HG02885 (cell line): ENCODE results near the gene GPC2.
"Not testable (repeated sequence)": the region's sequence is repeated elsewhere in the genome, so short reads cannot be mapped to it uniquely, and the experiment has no call there.

Source experiments
- ATAC-seq: cut with Tn5 transposase; IDR thresholded peaks from one replicate; pipeline ENCODE4 v1.9.1; 2021; ENCODE audit warnings: mild to moderate bottlenecking; ENCODE audit not compliant: unreplicated experiment, poor library complexity

The GPC2 gene

DNA sequence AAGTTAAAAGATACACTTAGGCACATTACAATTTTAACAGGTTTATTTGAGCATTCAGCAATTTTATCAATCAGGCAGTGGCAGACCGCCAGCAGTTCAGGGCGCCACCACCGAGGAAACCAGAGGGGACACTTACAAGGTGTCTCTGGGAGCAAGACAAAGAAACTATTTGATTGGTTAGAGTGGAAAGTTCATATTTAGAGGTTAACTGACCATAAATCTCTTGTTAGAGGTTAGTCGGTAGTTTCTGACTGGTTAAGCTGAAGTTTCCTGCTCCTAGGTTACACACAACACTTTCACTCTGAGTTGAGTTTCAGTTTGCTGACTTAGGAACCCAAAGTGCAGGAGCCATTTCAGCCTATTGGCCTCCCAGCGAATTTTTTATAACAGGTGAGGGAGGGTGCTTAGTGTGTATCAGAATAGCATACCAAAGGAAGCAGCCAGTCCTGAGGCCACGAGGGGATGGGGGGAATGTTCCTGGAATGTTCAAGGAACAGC, 31.8 kb upstream of the GPC2 start:
- ATAC-seq = peak; percentile 71

DNA sequence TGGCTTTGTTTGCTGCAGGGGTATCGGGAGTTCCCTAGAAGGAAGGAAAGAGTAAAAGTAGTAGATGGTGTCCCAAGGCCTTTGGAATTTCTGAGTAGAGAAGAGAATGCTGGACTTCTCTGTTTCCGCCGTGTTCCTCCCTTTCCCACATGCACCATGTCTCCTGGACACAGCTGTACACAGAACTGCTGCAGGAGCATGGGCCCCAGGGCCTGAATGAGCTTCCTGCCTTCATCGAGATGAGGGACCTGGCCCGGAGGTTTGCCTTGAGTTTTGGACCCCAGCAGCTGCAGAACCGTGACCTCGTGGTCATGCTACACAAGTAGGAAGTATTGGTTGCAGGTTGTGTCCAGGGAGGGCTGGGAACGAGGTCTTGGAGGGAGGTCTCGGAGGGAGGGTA, 27.3 kb upstream of the GPC2 start:
- no peak for ATAC-seq

DNA sequence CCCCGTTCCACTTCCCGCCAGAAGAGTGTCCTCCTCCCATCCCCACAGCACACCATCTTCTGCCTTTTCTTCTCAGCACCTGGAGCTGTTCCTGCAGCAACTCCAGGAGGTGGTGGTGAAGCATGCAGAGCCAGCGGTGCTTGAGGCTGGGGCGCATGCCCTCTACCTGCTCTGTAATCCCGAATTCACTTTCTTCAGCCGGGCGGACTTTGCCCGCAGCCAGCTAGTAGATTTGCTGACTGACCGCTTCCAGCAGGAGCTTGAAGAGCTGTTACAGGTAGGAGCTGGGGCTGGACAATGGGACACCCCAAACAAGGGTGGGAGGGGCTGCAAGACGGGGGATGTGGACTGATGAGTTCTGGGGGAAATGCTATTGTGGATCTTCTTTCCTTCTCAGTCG, 23.5 kb upstream of the GPC2 start:
- ATAC-seq = no peak

DNA sequence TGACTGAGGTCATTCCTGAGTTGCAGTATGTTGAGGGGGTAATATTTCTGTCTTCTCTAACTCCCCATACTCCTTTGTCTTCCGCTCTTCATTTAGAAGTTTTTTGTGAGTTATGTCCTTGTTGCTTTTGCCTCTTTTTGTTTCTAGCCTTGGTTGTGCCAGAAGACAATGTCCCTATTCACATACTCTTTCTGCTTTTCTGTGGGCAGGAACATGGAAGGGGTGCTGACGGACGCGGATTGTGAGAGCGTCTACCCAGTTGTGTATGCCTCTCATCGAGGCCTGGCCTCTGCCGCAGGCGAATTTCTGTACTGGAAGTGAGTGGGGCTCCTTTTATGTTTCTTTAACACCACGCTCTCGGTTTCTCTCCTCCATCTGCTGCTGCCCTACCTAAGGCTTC, 21.1 kb upstream of the GPC2 start:
- ATAC-seq = no peak

DNA sequence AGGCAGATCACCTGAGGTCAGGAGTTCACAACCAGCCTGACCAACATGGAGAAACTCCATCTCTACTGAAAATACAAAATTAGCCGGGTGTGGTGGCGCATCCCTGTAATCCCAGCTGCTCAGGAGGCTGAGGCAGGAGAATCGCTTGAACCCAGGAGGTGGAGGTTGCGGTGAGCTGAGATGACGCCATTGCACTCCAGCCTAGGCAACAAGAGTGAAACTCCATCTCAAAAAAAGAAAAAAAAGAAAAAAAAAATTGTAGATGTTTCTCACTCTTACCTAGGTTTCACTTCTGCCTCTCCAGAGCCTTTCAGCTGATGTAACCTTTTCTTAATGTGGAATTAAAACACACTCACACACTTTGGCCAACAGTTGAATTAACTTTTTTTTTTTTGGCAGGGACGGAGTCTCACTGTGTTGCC, 18.7 kb upstream of the GPC2 start:
- ATAC-seq = not testable (repeated sequence)

DNA sequence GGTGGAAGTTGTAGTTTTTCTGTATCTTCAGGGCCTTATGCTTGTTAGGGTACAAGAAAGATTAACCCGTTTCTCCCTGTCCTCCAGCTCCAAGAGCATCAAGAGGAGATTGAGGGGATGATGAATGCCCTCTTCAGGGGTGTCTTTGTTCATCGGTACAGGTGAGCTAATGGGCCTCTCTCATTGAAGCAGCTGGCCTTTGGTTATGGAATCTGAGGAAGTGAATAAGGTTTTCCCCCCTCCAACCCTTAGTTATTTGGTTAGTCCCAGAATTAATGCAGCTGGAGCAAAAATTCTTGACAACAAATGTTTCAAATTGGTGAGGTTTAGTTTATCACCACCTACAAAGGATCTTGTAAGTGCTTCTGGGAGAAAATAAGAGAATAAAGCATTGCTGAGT, 18.0 kb upstream of the GPC2 start:
- ATAC-seq = no peak

DNA sequence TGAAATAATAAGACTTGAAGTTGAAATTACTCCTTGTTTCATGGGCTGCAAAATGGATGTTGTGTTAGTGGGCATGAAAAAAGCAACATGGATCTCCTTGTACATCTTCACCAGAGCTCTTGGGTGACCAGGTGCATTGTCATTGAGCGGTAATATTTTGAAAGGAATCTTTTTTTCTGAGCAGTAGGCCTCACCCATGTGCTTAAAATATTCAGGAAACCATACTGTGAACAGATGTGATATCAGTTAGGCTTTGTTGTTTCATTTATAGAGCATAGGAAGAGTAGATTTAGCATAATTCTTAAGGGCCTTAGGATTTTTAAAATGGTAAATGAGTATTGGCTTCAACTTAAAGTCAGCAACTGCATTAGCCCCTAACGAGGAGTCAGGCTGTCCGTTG, 15.8 kb upstream of the GPC2 start:
- ATAC-seq = no peak

DNA sequence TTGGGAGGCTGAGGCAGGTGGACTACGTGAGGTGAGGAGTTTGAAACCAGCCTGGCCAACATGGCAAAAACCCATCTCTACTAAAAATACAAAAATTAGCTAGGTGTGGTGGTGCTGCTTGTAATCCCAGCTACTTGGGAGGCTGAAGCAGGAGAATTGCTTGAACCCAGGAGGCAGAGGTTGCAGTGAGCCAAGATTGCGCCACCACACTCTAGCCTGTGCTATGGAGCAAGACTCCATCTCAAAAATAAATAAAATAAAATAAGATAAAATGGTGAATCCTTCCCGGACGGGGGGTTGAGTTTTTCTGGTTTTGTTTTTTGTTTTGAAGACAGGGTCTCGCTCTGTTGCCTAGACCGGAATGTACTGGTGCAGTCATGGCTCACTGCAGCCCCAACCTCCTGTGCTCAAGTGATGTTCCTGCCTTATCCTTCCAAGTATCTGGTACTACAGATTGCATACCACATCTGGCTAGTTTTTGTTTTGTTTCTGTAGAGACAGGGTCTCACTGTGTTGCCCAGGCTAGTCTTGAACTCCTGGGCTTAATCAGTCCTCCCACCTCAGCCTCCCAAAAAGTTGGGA, 15.2 kb upstream of the GPC2 start:
- not testable (repeated sequence) for ATAC-seq

DNA sequence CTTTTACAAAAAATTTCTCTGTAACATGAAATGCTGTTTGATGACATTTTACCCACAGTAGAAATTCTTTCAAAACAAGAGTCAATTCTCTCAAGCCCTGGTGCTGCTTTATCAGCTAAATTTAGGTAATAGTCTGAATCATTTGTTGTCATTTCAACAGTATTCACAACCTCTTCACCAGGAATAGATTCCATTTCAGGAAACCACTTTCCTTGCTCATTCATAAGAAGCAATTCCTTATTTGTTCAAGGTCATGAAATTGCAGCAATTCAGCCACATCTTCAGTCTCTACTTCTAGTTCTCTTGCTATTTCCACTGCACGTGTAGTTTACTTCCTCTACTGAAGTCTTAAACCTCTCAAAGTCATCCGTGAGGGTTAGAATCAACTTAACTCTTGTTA, 14.6 kb upstream of the GPC2 start:
- no peak for ATAC-seq

DNA sequence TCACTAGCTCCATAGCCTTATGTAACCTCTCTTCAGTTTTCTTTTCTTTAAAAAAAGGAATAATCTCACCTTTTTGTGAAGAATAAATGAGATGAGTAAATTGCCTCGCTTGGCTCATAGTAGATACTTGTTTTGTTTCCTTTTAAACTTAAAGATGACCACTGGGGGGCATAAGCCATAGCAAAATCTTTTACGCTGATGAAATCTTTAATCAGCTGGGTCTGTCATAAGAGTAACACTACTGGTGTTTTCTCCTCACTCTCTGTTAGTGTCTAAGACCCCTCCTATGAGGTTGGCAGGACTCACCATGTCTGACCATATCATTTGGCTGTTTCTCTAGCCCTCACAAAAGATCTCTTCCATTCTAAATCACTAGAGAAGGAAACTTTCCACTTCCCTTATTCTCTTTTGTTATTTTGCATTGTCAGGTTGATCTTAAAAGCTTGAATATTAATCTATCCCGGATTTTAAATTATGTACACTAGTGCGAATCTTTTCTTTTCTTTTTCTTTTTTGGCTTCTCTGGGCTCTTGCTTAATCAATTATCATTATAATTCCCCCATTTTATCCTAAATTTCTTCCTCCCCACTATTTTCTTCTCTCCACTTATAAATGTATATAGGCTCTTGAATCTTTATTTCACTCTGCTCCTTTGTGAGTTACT, 13.0 kb upstream of the GPC2 start:
- ATAC-seq = peak; percentile 43

DNA sequence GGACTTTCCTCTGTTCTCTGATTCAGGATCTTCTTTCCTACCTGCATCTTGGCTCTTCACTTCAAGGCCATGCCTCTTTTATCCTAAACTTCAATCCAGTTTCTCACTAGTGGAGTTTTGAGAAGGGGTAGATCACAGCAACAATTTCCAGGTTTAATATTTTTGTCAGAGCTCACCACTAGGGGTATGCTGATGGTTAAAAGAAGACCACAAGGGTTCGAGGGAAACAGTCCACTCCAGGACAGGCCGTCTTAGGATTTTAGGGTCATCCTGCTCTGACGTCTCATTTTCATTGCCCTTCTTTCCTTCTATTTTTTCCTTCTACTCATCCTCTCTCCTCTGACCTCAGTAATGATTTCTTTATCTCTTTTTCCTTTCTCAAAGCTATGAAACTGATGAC, 11.9 kb upstream of the GPC2 start:
- ATAC-seq = no peak

DNA sequence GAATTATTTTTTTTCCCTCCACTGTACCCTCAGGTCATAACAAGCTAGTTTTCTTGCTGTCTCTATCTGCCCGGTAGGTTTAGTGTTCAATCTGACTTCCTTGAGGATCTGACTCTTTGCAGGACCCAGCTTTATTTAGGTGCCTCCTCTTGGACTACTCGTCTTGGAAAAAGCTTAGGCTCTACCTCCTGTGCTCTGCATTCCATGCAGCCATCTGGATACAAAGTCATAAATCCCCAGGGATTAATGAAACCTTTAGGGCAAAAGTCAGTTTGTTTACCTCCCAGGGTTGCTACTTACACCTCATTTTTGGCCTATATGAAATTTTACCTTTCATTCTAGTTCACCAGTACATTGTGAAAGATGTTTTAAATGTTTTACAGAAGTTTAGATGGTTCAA, 8.5 kb upstream of the GPC2 start:
- ATAC-seq = no peak

DNA sequence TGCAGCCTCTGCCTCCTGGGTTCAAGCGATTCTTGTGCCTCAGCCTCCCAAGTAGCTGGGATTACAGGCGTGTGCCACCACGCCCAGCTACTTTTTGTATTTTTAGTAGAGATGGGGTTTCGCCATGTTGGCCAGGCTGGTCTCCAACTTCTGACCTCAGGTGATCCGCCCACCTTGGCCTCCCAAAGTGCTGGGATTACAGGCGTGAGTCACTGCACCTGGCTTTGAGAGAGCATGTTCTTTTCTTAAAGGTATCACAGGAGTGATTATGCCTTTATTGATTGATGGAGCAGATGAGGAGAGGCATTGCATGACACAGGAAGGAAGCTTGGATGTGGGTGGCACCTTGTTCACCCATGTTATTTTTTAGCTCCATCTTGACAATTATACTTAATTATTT, 5.9 kb upstream of the GPC2 start:
- not testable (repeated sequence) for ATAC-seq

DNA sequence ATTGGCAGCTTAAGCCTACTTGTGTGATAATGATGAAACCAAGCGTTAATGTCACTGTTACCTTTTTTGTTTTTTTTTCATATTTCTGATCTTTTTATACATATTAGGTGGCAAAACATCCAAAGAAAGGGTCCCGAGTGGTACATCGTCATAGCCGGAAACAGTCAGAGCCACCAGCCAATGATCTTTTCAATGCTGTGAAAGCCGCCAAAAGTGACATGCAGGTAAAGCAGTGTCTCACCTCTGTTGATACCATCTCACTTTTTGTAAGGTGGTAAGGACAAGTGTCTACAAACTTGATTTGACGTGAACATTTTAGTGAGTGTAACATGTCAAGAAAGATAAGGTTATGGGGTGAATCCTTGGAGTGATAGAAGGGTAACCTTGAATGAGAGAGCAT, 5.4 kb upstream of the GPC2 start:
- not testable (repeated sequence) for ATAC-seq

DNA sequence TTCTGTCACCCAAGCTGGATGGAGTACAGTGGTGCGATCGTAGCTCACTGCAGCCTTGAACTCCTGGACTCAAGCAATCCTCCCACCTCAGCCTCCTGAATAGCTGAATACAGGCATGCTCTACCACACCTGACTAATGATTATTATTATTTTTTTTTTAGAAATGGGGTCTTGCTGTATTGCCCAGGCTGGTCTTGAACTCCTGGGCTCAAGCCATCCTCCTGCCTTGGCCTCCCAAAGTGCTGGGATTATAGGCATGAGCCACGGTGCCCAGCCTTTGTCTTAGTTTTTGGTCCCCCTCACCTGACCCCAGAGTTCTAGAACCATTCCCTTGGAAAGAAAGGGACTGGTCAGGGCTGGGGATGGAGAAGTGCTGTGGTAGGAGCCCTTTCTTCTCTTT, 2.9 kb upstream of the GPC2 start:
- not testable (repeated sequence) for ATAC-seq

DNA sequence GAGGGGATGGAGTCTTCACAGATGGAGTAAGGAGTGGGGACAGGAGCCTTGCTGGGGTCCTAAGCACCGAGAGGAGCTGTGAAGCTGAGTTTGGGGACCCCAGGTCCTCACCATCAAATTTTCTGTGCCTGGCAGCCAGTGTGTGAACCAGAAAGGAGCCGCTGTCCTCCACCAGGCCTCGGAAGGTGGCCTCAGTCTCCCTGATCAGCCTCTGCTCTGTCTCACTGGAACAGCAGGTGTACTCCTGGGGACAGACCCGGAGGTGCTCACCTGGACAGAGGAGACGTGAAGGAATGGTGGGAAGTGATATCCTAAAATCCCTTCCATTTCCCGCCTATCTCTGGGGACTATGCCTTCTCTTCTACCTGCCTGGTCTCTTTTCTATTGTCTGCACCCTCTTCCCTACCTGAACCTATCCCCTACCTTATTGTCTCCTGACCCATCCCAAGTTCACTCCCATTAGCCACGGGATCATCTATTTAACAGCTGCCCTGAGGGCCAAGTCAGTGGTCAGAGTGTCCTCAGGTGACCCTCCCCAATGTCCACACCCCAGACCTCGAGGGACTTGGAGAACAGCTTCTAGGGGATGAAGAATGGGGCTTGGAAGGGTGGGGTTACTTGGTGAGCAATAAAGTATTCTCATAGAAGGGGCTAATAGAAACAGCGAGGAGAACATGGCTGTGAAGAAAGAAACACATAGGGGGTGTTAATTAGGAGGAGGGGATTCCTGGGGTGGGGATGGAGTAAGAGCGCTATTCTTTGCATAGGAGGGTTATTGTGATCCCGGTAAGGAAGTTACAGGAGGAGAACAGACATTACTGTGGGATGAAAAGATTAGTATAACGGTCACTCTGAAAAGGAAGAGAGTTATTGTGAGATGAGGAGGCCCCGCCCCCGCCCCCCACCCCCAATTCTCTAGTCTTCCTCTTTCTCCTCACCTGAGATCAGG, 811 bp downstream of the GPC2 start:
- no peak for ATAC-seq

DNA sequence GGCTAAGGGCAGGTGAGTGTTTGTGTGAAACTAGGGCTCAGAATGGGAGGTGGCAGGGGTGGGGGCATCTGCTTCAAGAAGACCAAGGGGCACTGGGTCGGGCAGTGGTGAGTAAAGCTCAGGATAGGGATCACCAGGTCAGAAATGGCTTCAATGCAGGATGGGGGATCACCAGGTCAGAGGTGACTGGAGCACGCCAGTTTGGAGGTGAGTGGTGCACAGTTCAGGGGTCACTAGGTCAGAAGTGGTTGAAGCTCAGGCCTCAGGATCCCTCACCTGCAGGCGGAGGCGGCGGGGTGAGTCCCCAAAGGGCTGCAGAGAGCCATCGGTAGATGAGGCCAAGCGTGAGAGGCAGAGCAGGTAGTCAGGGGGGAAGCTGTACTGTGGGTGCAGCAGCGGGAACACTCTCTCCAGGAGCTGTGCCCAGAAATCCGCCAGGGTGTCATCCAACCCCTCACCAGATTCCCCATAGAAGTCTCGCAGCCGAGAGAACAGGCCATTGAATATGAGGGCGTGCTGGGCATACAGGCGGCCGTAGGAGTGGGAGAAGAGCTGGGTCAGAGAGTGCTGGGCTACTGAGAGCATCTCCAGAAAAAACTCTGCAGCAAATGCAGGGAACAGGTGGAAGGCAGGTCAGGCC, 1.8 kb downstream of the GPC2 start:
- ATAC-seq = no peak

DNA sequence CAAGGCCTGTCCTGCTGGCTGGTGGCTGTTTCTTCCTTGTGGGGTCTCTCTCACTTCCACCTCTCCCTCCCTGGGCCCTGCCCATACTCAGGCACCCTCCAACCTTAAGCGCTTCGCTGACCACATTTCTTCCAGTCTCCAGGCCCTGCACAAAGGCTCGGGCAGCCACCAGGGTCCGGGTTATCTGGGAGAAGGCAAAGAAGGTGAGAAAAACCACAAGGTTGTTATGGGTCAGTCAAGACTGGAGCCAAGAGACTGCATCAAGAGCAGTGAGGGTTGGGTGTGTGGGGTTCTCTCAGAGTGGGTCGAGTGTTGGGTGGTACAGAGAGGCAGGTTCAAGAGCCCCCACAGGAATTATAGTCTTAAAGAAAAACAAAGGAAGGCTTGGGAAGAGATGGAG, 2.6 kb downstream of the GPC2 start:
- ATAC-seq = no peak

DNA sequence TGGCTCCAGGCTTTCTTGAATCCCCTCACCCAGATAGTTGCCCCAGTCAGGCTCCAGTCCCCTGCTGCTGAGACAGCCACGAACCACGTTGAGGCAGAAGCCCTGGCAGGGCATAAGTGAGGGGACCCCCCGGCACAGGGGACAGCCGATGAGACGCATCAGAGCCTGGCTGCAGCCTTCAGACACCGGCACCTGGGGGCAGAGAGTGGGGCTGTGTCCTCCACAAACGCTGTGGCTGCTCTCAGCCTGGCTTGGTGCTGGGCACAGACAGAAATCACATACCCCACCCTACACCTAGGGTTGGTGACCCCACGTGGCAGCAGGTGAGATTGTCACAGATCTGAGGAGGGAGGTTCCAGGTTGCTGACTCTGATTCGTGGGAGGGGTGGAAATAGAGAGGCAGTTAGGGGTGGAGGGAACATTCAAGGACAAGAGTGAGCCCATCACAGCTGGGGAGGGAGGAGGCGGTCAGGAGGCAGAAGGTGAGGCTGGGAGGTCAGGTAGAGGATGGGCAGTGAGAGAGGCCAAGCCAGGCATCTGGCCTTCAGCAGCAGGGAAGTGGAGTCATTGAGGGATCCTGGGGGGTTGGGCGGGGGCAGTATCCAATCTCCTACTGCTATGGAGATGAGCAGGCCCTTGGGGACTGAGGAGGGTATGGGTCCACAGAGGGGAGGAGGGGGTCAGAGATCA, 3.2 kb downstream of the GPC2 start:
- ATAC-seq = no peak

DNA sequence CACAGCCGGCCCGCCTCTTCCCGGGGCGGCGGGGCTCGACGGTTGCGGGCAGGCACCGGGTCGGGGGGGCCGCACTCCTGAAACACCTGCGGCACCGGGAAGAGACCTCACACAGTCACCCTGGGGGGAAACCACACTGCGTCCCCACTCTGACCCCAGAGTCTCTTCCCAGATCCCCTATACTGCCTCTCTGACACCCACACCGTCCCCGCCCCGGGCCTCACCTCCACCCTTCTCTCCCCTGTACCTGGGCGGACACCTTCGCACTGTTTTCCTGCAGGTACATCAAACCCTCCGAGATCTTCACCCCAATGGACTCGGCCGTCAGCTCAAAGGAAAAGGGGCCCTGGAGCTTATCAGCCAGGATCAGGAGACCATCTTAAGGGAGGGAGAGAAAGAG, 5.3 kb downstream of the GPC2 start:
- ATAC-seq = no peak
